Measurements from ENCODE around the gene TTLL5.

Gene TTLL5

DNA sequence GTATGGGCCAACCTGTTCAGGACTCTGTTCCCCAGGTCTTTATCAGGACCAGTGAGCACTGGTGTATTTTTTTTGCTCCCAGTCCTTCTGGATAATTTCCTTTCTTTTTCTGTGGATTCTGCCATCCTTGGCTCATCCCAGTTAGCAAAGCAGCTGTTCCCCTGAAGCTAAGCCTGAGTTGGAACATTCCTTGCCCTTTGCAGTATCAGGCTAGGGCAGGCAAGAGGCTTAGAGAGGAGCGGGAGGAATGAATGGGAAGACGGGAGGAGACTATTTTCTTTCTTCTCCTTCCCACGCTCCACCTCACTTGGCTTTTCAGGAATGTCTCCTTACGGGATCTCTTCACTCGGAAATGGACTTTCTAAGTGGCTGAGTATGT lies 29.6 kb upstream of the TTLL5 start:
- in situ Hi-C loops (cut with HindIII; ENCODE audit: low pct_ligation_motif_present, low sequenced_read_pairs), result no loop called here
- no peaks in the 10 kb centered on the region for H3K36me3 ChIP-seq (replicated peaks)
- H3K27ac ChIP-seq, result no peak overlapping the region
- no peak for DNase-seq
- H3K4me3 ChIP-seq (ENCODE audit: low read depth, low read length), result no peak overlapping the region
- TF ChIP-seq, protein P1, sequence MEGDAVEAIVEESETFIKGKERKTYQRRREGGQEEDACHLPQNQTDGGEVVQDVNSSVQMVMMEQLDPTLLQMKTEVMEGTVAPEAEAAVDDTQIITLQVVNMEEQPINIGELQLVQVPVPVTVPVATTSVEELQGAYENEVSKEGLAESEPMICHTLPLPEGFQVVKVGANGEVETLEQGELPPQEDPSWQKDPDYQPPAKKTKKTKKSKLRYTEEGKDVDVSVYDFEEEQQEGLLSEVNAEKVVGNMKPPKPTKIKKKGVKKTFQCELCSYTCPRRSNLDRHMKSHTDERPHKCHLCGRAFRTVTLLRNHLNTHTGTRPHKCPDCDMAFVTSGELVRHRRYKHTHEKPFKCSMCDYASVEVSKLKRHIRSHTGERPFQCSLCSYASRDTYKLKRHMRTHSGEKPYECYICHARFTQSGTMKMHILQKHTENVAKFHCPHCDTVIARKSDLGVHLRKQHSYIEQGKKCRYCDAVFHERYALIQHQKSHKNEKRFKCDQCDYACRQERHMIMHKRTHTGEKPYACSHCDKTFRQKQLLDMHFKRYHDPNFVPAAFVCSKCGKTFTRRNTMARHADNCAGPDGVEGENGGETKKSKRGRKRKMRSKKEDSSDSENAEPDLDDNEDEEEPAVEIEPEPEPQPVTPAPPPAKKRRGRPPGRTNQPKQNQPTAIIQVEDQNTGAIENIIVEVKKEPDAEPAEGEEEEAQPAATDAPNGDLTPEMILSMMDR (IDR thresholded peaks at IDR 0.05; ENCODE audit: low read depth, low read length, missing control alignments), result no peak
- H3K27me3 ChIP-seq (replicated peaks), result no peaks in the 10 kb centered on the region

- Histone ChIP-seq H3K27ac (no peak overlapping the region), H3K4me3 (ENCODE audit: low read depth, low read length) (no peak overlapping the region), H3K36me3 (replicated peaks) (no peaks in the 10 kb centered on the region), H3K27me3 (replicated peaks) (no peaks in the 10 kb centered on the region)
- DNase-seq, result no peak
- TF ChIP-seq, protein P1 (IDR thresholded peaks at IDR 0.05; ENCODE audit: low read depth, low read length, missing control alignments), result no peak
- in situ Hi-C loops (cut with HindIII; ENCODE audit: low pct_ligation_motif_present, low sequenced_read_pairs), result no loop called here
These were observed 26.2 kb upstream of the TTLL5 start for GRCh38 chr14:75634848-75635247.

GRCh38 chr14:75636100-75636692 lies 24.9 kb upstream of the TTLL5 start:
- H3K27me3 ChIP-seq (replicated peaks), result no peaks in the 10 kb centered on the region
- in situ Hi-C loops (cut with HindIII; ENCODE audit: low pct_ligation_motif_present, low sequenced_read_pairs), result no loop called here
- TF ChIP-seq, protein P1 (IDR thresholded peaks at IDR 0.05; ENCODE audit: low read depth, low read length, missing control alignments), result no peak
- no peak overlapping the region for H3K4me3 ChIP-seq (ENCODE audit: low read depth, low read length)
- peak; percentile 63 for DNase-seq
- H3K27ac ChIP-seq, result no peak overlapping the region
- no peaks in the 10 kb centered on the region for H3K36me3 ChIP-seq (replicated peaks)

DNA sequence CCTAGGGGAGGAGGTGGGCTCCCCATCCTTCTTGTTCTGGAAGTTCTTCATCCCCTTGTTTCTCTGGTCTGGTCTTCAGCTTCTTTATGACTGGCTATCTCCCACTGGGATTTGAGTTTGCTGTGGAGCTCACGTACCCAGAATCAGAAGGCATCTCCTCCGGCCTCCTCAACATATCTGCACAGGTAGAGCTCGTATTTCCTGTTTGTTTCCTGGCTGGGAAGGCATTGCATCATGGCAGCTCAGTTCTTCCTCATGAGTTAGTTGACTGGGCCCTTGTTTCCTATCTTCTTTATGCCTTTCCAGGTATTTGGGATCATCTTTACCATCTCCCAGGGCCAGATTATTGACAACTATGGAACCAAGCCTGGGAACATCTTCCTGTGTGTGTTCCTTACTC lies 20.2 kb upstream of the TTLL5 start:
- H3K4me3 ChIP-seq (ENCODE audit: low read depth, low read length), result no peak overlapping the region
- DNase-seq, result no peak
- no peaks in the 10 kb centered on the region for H3K36me3 ChIP-seq (replicated peaks)
- TF ChIP-seq, protein P1 (IDR thresholded peaks at IDR 0.05; ENCODE audit: low read depth, low read length, missing control alignments), result no peak
- in situ Hi-C loops (cut with HindIII; ENCODE audit: low pct_ligation_motif_present, low sequenced_read_pairs), result no loop called here
- H3K27me3 ChIP-seq (replicated peaks), result no peaks in the 10 kb centered on the region
- H3K27ac ChIP-seq, result no peak overlapping the region

GRCh38 chr14:75643985-75644384 lies 17.1 kb upstream of the TTLL5 start:
- DNase-seq, result no peak
- Histone ChIP-seq H3K36me3 (replicated peaks) (no peaks in the 10 kb centered on the region), H3K4me3 (ENCODE audit: low read depth, low read length) (no peak overlapping the region), H3K27ac (no peak overlapping the region), H3K27me3 (replicated peaks) (no peaks in the 10 kb centered on the region)
- TF ChIP-seq, protein P1 (IDR thresholded peaks at IDR 0.05; ENCODE audit: low read depth, low read length, missing control alignments), result no peak
- in situ Hi-C loops (cut with HindIII; ENCODE audit: low pct_ligation_motif_present, low sequenced_read_pairs), result no loop called here

GRCh38 chr14:75645056-75645455 lies 16.0 kb upstream of the TTLL5 start:
- no peak for DNase-seq
- H3K4me3 ChIP-seq (ENCODE audit: low read depth, low read length), result no peak overlapping the region
- TF ChIP-seq, protein P1 (IDR thresholded peaks at IDR 0.05; ENCODE audit: low read depth, low read length, missing control alignments), result no peak
- H3K27ac ChIP-seq, result no peak overlapping the region
- H3K27me3 ChIP-seq (replicated peaks), result no peaks in the 10 kb centered on the region
- peaks cover 4% of the 10 kb centered on the region for H3K36me3 ChIP-seq (replicated peaks)
- in situ Hi-C loops (cut with HindIII; ENCODE audit: low pct_ligation_motif_present, low sequenced_read_pairs), result no loop called here

Data from brain microvascular endothelial cell (primary cell).